ENCODE results near the gene MIA3. TPM values are rescaled to one million over a fixed set of nuclear protein-coding genes. Genes with fewer than 3 reads are reported as not detected.

MIA3 gene
- total and polyA plus RNA-seq, 9 of the 15 experiments (the other 6 are each of a cell fraction or from before 2014, with no cell fraction given) = 21.6 to 89.4 (median 40.8) TPM

DNA sequence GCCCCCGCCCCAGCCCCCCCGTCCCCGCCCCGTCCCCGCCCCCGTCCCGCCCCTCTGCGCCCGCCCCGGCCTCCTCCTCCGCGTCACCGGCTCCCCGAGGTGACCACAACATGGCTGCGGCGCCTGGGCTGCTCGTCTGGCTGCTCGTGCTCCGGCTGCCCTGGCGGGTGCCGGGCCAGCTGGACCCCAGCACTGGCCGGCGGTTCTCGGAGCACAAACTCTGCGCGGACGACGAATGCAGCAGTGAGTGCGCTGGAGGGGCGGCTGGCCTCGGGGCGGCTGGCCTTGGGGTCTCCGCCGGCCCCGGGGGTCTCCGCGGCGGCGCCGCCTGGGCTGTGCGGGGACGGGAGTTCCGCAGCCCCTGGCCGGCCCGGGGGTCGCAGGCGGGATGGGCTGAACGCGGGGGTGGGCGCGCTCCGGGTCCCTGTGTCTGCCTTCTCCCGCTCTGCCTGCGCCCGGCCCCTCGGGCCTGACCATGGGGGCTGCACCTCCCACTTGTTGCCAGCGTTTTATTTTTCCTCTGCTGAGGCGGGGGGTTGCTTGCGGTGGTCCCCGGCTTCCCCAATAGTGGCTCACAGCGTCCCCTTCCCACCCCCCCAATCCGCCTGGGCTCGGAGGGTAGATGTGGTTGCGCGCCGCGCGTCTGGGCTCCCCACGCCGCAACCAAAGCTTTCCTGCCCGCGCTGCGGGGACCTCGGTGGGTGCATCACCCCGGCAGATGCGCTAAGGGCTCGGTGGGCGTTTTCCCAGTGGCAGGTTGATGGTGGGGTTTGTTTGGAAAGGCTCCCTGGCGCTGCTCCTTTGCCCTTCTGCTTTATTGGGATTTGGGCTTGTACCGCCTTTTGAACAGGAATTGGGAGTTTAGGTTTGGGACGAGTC, at the start of gene MIA3 (continued):
- TF ChIP-seq CREM (IDR thresholded peaks at IDR 0.05; ENCODE audit: low read depth) = peak; percentile 64; the same call in 1 of the 2 replicates
- peak in 1 of 2 experiments; percentile 67; a peak in 2 of 4 replicates for TF ChIP-seq MNT (conservative IDR thresholded peaks at IDR 0.05)

- ChIA-PET CTCF (ENCODE audit: low intra/inter-chr PET ratio) (no interaction called here), POLR2A (no interaction called here)
- 100% methylated on average over 1 of the region's 1 CpG for WGBS (ENCODE audit: insufficient coverage, low coverage, missing lambda C conversion rate)
- FAIRE-seq (no peak), ATAC-seq (no peak), DNase-seq (ENCODE audit: extremely low read depth in 1 of 4, low spot score in 3 of 4) (no peak)
- Histone ChIP-seq H3K9me1 (ENCODE audit: control insufficient read depth, insufficient read depth, low read length) (no peaks in the 10 kb centered on the region), H3K4me2 (ENCODE audit: insufficient read depth, low read length) (no peak overlapping the region), H2AFZ (ENCODE audit: low read depth, low read length) (no peak overlapping the region), H3K27me3 (ENCODE audit: control insufficient read depth in 2 of 2, insufficient read depth in 2 of 2, low read length in 2 of 2) (no peaks in the 10 kb centered on the region), H3K9ac (ENCODE audit: insufficient read depth in 1 of 2, low read depth in 2 of 2, low read length in 2 of 2) (no peak overlapping the region), H3K4me3 (no peak overlapping the region), H3K27ac (ENCODE audit: extremely low read depth, low read depth, low read length) (no peak overlapping the region), H3K4me1 (replicated peaks in 1 of 2; ENCODE audit: control insufficient read depth in 2 of 2, insufficient read depth in 2 of 2, low read length in 2 of 2) (no peaks in the 10 kb centered on the region), H3K9me3 (replicated peaks; ENCODE audit: control insufficient read depth, insufficient read depth, low read depth, low read length) (no peaks in the 10 kb centered on the region; the same call in 1 of the 2 replicates), H4K20me1 (replicated peaks; ENCODE audit: control insufficient read depth, insufficient read depth, low read length) (no peaks in the 10 kb centered on the region), H3K36me3 (ENCODE audit: control insufficient read depth, insufficient read depth, low read length) (peaks cover 89% of the 10 kb centered on the region), H3K79me2 (ENCODE audit: control insufficient read depth, insufficient read depth, low read length) (peaks cover 2% of the 10 kb centered on the region; the same call in 1 of the 3 replicates)
- in situ Hi-C loops (cut with MboI) = no loop called here
- intact Hi-C loops (cut with micrococcal nuclease) = no loop called here
- TF ChIP-seq PHF20 (IDR thresholded peaks at IDR 0.05; ENCODE audit: partially characterized antibody) (no peak), NR4A1 (CRISPR knock-in tag; IDR thresholded peaks at IDR 0.05) (no peak), NR4A1 (tag; IDR thresholded peaks at IDR 0.05) (no peak), KLF6 (CRISPR knock-in tag; IDR thresholded peaks at IDR 0.05; ENCODE audit: borderline replicate concordance) (no peak), CTCF (IDR thresholded peaks at IDR 0.05 in 2 of 3, conservative IDR thresholded peaks at IDR 0.05 in 1 of 3; ENCODE audit: insufficient read depth in 2 of 3, low read depth in 1 of 3, low read length in 3 of 3) (no peak), RBFOX2 (IDR thresholded peaks at IDR 0.05; ENCODE audit: low read depth, low read length) (no peak), ZNF324 (CRISPR knock-in tag; IDR thresholded peaks at IDR 0.05) (peak; percentile 91), CBFA2T3 (IDR thresholded peaks at IDR 0.05) (no peak)
- no TSS peak for BruUV-seq (replicated peaks)
Observed at GRCh38 chr1:222570837-222571236, 47.1 kb upstream of the MIA3 start.
